GM19455 (cell line): Measurements from ENCODE around the gene TAP1.
"Not testable (repeated sequence)": the region's sequence is repeated elsewhere in the genome, so short reads cannot be mapped to it uniquely, and the experiment has no call there.

ENCODE experiments used
- ATAC-seq: cut with Tn5 transposase; IDR thresholded peaks from one replicate; pipeline ENCODE4 v1.9.1; 2021; ENCODE audit not compliant: unreplicated experiment

The TAP1 gene

DNA sequence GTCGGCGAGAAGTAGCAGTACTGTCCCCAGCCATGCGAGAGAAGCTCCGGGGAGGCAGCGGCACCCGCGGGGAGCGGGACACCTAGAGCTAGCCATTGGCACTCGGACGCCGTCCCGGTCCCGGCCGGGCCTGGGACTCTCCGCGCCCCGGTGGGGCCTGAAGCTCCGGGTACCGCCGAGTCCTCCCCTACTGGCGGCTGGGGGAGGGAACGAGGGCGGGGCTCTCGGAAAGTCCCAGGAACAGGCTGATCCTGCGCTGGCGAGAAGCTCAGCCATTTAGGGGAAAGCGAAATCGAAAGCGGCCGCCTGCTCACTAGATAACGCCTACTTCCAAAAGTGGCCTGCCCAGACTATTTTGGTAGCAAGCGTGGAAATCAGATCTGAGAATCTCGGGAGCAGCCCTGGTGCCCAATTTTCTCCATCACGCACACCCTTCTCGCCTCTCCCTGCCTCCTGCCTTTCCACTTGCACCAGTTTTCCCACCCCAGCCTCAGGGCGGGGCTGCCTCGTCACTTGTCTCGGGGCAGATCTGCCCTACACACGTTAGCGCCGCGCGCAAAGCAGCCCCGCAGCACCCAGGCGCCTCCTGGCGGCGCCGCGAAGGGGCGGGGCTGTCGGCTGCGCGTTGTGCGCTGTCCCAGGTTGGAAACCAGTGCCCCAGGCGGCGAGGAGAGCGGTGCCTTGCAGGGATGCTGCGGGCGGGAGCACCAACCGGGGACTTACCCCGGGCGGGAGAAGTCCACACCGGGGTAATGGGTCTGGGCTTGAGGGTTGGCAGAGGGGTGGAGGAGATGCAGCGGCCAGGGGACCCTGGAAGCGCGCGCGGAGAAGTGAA lies at the start of gene TAP1, which contains the start of gene PSMB9:
TAP1 (minus strand) TSS at position 164 of the 835 bp plus-strand sequence; CDS start at position 96, 68 bp downstream.
PSMB9 (plus strand) TSS at position 652 of the 835 bp plus-strand sequence; CDS start at position 690, 38 bp downstream.
- ATAC-seq, result peak; percentile 79

DNA sequence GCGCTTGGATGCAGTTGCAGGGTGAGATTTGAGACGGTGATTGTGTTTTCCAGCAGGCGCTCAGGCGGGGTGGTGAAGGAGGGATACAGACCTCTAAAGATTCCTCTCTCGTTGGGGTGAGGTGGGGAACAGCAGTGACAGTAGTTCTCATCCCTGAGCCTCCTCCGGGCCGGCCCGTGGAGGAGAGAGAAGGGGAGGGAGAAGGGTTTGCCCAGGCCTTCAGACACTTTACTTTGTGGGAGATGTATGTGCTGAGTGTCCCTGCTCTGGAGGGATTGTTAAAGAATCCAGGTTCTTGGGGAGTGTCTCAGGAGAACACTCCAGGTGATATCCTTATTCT lies 41.5 kb upstream of the TAP1 start:
- ATAC-seq, result peak; percentile 12

- peak; percentile 95 for ATAC-seq
Measured at GRCh38 chr6:32894085-32895005, 40.8 kb upstream of the TAP1 start.

DNA sequence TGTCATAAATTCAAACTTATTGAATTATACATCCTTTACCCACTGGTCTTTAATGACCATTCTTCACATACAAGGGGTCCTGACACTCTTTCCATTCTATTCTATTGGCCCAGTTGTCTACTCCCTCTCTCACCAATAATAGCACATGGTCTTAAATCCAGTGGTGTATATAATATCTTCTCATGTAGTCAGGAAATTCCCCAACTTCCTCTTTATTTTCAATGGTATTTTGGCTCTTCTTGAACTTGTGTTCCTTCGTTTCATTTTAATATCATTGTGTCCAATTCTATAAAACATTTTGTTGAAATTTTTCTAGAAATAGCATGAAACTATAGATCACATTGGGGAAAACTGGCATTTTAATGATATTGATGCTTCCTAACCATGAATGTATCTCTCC lies 37.3 kb upstream of the TAP1 start:
- no peak for ATAC-seq

GRCh38 chr6:32889533-32889932 lies 36.0 kb upstream of the TAP1 start:
- no peak for ATAC-seq

- ATAC-seq, result no peak
Measured at GRCh38 chr6:32888576-32888975, 35.1 kb upstream of the TAP1 start.

DNA sequence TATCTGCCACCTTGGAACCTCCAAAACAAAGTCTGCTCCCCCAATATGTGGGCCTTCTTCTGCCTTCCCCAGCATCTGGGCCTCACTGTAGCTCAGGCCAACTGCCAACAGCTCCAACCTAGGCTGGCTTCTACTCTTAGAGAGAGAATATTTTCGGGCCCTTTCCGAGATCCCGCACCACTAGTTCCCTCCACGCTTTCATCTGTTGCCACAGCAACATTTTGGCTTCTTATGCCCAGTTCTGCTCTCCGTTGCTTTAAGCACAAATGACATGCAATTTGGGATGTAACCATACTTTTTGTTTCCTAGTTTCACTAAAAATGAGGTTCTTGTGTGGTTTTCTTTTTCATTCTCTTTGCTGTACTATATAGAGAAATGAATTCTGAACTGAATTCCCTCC lies 34.1 kb upstream of the TAP1 start:
- no peak for ATAC-seq

DNA sequence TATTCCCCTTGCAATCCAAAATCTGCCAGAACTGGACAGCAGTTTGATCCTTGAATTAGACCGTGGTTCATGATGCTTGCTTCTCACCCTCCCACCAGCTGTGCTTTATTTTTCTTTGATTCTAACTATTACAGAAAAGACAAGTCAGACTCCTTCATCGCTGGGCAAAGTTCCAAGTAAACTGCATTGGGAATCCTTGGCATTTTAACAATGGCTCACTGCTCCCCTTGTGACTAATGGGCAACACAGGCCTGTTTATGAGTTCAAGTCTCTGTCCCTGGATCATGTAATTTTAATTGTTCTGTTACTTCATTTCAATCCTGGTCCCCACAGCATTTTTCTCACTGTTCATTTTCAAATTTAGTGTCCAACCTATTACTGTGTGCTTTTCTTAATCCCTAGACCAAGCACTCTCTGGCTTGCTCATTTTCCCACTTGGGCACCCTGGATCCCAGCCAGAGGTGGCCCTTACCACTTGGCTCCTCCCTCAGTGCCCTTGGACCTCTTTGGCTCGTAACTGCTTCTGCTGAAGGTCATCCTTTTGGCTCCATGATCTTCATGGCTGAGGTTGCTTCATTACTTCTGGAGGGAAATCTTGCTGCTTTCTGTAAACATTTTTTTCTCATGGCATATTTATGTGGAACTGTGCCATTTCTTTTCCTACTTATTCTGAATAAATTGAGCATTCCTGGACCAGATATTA lies 33.3 kb upstream of the TAP1 start:
- ATAC-seq, result no peak

GRCh38 chr6:32885698-32886286 lies 32.3 kb upstream of the TAP1 start:
- ATAC-seq, result no peak

DNA sequence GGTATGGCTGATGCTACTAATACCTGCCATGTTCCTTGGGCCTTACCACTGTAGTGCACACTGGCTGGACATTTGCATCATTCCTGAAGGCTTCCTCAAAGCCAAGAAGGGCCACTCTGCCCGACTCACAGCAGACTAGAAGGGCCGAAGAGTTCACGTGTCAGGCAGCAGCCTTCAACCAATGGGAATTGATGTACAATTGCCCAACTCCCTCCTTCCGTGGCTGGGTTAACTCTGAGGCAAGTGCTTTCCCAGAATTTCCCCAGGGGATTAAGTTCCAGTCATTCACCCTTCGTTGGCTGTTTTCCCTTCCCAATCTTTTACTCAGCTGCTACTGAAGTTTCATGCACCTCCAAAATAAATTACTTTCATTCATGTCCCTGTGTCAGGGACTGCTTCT lies 30.3 kb upstream of the TAP1 start:
- ATAC-seq, result no peak

DNA sequence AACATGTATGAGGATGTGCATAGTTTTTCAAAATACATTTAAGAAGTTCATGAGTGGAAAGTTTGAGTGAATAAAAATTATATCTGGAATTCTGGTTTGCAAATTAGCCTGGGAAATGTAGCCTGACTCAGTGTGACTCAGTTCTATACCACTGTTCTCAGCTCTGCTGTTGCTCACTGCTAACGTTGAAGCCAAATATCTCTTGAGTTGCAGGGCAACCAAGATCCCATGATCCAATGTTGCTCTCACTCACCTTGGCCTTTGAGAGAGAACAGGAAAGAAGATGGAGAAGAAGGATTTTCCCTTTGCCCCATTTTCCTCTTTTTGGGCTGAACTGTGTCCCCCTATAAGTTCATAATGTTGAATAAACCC lies 29.4 kb upstream of the TAP1 start:
- ATAC-seq, result no peak

DNA sequence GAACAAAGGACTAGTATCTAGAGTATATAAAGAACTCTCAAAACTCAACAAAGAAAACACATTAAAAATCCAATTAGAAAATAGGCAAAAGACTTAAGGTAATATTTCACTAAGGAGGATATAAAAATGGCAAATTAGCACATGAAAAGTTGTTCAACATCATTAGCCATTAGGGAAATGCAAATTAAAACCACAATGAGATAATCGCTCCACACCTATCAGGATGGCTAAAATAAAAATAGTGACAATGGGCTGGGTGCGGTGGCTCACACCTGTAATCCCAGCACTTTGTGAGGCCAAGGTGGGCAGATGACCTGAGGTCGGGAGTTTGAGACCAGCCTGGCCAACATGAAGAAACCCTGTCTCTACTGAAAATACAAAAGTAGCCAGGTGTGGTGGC lies 27.5 kb upstream of the TAP1 start:
- ATAC-seq, result not testable (repeated sequence)

DNA sequence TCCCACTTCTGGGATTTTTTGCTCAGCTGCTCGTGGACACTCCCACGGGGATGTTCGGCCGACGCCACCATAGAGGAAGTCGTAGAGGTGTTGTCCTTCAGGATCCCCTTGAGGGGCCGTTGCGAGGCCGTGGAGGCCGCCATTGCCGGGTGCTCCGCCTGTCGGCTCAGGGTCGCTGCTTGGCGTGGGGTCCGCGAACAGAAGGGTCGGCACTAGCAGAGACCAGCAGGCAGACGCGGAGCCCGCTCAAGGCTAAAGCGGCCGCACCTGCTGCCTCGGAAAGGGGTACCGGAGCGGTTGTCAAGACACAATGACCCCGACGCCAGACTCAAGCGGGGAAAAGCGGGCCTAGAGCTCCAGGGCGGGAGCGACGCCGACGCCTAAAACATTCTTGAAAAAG lies 26.2 kb upstream of the TAP1 start:
- ATAC-seq, result no peak

GRCh38 chr6:32876603-32877002 lies 23.1 kb upstream of the TAP1 start:
- ATAC-seq, result no peak

GRCh38 chr6:32873947-32874346 lies 20.4 kb upstream of the TAP1 start:
- ATAC-seq, result not testable (repeated sequence)

GRCh38 chr6:32868257-32868788 lies 14.8 kb upstream of the TAP1 start:
- no peak for ATAC-seq

- ATAC-seq, result no peak
Measured at GRCh38 chr6:32867554-32868256, 14.2 kb upstream of the TAP1 start.

GRCh38 chr6:32867022-32867477 lies 13.5 kb upstream of the TAP1 start:
- ATAC-seq, result no peak

DNA sequence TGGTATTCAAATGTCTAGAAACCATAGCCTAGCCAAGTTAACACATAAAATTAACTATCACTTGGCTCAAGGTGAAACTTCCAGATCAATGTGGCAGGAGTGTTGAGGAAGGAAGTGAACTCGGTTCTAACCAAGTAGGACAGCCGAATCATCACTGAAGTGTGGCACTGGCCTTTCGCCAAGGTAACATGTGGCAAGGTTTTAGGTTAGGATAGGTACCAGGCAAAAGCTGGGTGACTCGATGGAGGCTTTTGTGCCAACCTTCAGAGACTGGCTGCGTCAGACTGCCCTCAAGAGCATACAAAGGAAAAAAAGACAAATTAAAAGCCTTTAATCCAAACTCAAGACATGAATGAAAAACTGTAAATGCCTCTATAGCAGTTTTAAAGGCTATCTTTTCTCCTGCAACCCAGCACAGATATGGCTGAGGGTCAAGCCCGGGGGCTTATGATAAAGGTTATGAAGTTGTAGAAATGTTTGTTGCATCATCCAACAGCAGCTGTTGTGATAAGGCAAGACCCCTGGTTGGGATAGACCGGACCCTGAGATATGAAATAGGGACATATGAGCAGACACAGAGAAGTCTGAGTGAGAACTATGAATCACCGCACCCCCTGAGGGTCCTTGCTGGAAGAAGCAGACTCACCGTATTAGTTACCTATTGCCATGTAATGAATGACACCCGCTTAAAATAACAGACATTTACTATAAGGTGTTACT lies 12.4 kb upstream of the TAP1 start:
- no peak for ATAC-seq
